ENCODE data around the gene GIT1. TPM values are rescaled to one million over a fixed set of nuclear protein-coding genes. Genes with fewer than 3 reads are reported as not detected.

The GIT1 gene
- total and polyA plus RNA-seq, 9 of the 15 experiments (the other 6 are each of a cell fraction or from before 2014, with no cell fraction given), result 0.35 to 35.3 (median 17.1) TPM

DNA sequence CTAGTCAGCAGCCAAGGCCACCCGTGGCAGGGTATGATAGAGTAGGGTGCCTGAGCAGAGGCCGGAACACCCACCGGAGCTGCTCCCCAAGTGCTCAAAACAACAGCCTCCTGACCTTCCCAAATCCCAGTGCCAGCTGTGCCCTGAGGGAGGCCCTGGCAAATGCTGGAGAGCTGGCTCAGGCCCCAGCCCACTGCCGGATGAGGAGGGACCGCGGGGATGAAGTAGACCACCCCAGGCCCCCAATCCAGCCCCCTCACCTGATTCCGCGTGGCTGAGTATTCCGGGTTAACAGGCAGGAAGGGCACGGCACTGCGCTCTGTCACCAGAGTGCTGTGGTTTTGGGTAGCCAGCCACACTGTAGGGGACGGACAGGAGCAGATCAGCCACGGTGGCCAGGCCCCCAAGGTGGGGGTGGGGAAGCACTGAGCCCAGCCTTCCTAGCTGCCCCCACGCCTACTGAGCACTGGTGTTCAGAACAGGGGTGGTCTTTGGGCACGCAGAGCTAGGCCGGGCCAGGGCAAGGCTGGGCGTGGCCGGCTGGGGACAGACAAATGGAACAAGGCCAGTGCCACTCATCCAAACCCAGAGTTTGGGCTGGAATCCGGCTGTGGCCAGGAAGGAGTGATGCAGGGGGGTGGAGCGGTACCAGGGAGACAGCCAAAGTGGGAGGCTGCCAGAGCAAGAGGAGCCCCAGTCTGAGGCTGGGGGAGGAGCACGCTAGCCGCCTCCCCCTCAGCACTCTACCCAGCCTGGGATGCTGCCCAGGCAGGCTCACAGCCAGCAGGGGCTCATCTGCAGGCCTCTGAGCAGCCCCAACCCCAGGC lies 11.8 kb downstream of the GIT1 start (continued):
- TF ChIP-seq, protein P1, sequence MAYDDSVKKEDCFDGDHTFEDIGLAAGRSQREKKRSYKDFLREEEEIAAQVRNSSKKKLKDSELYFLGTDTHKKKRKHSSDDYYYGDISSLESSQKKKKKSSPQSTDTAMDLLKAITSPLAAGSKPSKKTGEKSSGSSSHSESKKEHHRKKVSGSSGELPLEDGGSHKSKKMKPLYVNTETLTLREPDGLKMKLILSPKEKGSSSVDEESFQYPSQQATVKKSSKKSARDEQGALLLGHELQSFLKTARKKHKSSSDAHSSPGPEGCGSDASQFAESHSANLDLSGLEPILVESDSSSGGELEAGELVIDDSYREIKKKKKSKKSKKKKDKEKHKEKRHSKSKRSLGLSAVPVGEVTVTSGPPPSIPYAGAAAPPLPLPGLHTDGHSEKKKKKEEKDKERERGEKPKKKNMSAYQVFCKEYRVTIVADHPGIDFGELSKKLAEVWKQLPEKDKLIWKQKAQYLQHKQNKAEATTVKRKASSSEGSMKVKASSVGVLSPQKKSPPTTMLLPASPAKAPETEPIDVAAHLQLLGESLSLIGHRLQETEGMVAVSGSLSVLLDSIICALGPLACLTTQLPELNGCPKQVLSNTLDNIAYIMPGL (CRISPR knock-in tag; IDR thresholded peaks at IDR 0.05), result no peak
- TF ChIP-seq, protein P2, sequence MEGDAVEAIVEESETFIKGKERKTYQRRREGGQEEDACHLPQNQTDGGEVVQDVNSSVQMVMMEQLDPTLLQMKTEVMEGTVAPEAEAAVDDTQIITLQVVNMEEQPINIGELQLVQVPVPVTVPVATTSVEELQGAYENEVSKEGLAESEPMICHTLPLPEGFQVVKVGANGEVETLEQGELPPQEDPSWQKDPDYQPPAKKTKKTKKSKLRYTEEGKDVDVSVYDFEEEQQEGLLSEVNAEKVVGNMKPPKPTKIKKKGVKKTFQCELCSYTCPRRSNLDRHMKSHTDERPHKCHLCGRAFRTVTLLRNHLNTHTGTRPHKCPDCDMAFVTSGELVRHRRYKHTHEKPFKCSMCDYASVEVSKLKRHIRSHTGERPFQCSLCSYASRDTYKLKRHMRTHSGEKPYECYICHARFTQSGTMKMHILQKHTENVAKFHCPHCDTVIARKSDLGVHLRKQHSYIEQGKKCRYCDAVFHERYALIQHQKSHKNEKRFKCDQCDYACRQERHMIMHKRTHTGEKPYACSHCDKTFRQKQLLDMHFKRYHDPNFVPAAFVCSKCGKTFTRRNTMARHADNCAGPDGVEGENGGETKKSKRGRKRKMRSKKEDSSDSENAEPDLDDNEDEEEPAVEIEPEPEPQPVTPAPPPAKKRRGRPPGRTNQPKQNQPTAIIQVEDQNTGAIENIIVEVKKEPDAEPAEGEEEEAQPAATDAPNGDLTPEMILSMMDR (IDR thresholded peaks at IDR 0.05 in 2 of 3, conservative IDR thresholded peaks at IDR 0.05 in 1 of 3; ENCODE audit: insufficient read depth in 2 of 3, low read depth in 1 of 3, low read length in 3 of 3), result no peak
- TF ChIP-seq ZFX (CRISPR knock-in tag; IDR thresholded peaks at IDR 0.05), result no peak
- TF ChIP-seq TEAD4 (IDR thresholded peaks at IDR 0.05; ENCODE audit: low read length), result no peak
- TF ChIP-seq TEAD4 (CRISPR knock-in tag; IDR thresholded peaks at IDR 0.05; ENCODE audit: borderline replicate concordance), result no peak
- no peak for TF ChIP-seq ZSCAN32 (CRISPR knock-in tag; IDR thresholded peaks at IDR 0.05)
- TF ChIP-seq ESRRA (IDR thresholded peaks at IDR 0.05; ENCODE audit: borderline replicate concordance, low read depth), result no peak
- no peak for TF ChIP-seq E2F8 (IDR thresholded peaks at IDR 0.05; ENCODE audit: low read depth, partially characterized antibody)

Data from K562 (cell line).